Measurements from ENCODE around the gene VPS16.

Gene VPS16

GRCh38 chr20:2794202-2794748 is 46.3 kb upstream of the VPS16 start:
- TF ChIP-seq PPARA (CRISPR knock-in tag; IDR thresholded peaks at IDR 0.05; ENCODE audit: borderline replicate concordance) (no peak), ARNTL (CRISPR knock-in tag; IDR thresholded peaks at IDR 0.05; ENCODE audit: borderline replicate concordance, low read depth) (no peak), ZNF565 (CRISPR knock-in tag; conservative IDR thresholded peaks at IDR 0.05; ENCODE audit: low read depth) (no peak), CSRNP3 (CRISPR knock-in tag; IDR thresholded peaks at IDR 0.05) (no peak), RARB (CRISPR knock-in tag; IDR thresholded peaks at IDR 0.05) (no peak), CSDC2 (CRISPR knock-in tag; IDR thresholded peaks at IDR 0.05) (no peak), TOX (CRISPR knock-in tag; IDR thresholded peaks at IDR 0.05; ENCODE audit: borderline replicate concordance) (no peak)
- ATAC-seq: no peak

GRCh38 chr20:2794866-2795447 is 45.6 kb upstream of the VPS16 start:
- no peak for ATAC-seq
- TF ChIP-seq RARB (CRISPR knock-in tag; IDR thresholded peaks at IDR 0.05): no peak
- no peak for TF ChIP-seq CREB5 (CRISPR knock-in tag; IDR thresholded peaks at IDR 0.05; ENCODE audit: low read depth)
- no peak for TF ChIP-seq SNAI2 (CRISPR knock-in tag; IDR thresholded peaks at IDR 0.05)
- no peak for TF ChIP-seq ARNTL (CRISPR knock-in tag; IDR thresholded peaks at IDR 0.05; ENCODE audit: borderline replicate concordance, low read depth)
- no peak for TF ChIP-seq PPARA (CRISPR knock-in tag; IDR thresholded peaks at IDR 0.05; ENCODE audit: borderline replicate concordance)
- TF ChIP-seq ZC3H10 (CRISPR knock-in tag; IDR thresholded peaks at IDR 0.05): no peak
- TF ChIP-seq OSR1 (CRISPR knock-in tag; IDR thresholded peaks at IDR 0.05): no peak
- TF ChIP-seq ZNF565 (CRISPR knock-in tag; conservative IDR thresholded peaks at IDR 0.05; ENCODE audit: low read depth): no peak
- no peak for TF ChIP-seq CSRNP3 (CRISPR knock-in tag; IDR thresholded peaks at IDR 0.05)
- TF ChIP-seq TSHZ2 (CRISPR knock-in tag; IDR thresholded peaks at IDR 0.05): no peak
- TF ChIP-seq ZFP3 (CRISPR knock-in tag; IDR thresholded peaks at IDR 0.05): no peak
- no peak for TF ChIP-seq TOX (CRISPR knock-in tag; IDR thresholded peaks at IDR 0.05; ENCODE audit: borderline replicate concordance)
- no peak for TF ChIP-seq GLIS3 (CRISPR knock-in tag; IDR thresholded peaks at IDR 0.05)
- TF ChIP-seq CSDC2 (CRISPR knock-in tag; IDR thresholded peaks at IDR 0.05): no peak

- no peak for ATAC-seq
- TF ChIP-seq GLIS3 (CRISPR knock-in tag; IDR thresholded peaks at IDR 0.05): no peak
- no peak for TF ChIP-seq CSDC2 (CRISPR knock-in tag; IDR thresholded peaks at IDR 0.05)
- no peak for TF ChIP-seq PPARA (CRISPR knock-in tag; IDR thresholded peaks at IDR 0.05; ENCODE audit: borderline replicate concordance)
- no peak for TF ChIP-seq ZNF8 (CRISPR knock-in tag; IDR thresholded peaks at IDR 0.05)
- TF ChIP-seq CSRNP3 (CRISPR knock-in tag; IDR thresholded peaks at IDR 0.05): no peak
- TF ChIP-seq TSHZ2 (CRISPR knock-in tag; IDR thresholded peaks at IDR 0.05): no peak
- no peak for TF ChIP-seq ZNF70 (CRISPR knock-in tag; IDR thresholded peaks at IDR 0.05)
- TF ChIP-seq ZFP3 (CRISPR knock-in tag; IDR thresholded peaks at IDR 0.05): no peak
- TF ChIP-seq ZNF565 (CRISPR knock-in tag; conservative IDR thresholded peaks at IDR 0.05; ENCODE audit: low read depth): no peak
- no peak for TF ChIP-seq ISL1 (CRISPR knock-in tag; IDR thresholded peaks at IDR 0.05)
- no peak for TF ChIP-seq ZFP30 (CRISPR knock-in tag; IDR thresholded peaks at IDR 0.05)
- TF ChIP-seq RARB (CRISPR knock-in tag; IDR thresholded peaks at IDR 0.05): no peak
- TF ChIP-seq ESRRG (CRISPR knock-in tag; IDR thresholded peaks at IDR 0.05): no peak
- TF ChIP-seq POU6F1 (CRISPR knock-in tag; IDR thresholded peaks at IDR 0.05; ENCODE audit: borderline replicate concordance, low read depth): no peak
- TF ChIP-seq SNAI2 (CRISPR knock-in tag; IDR thresholded peaks at IDR 0.05): no peak
- TF ChIP-seq CREB5 (CRISPR knock-in tag; IDR thresholded peaks at IDR 0.05; ENCODE audit: low read depth): no peak
- TF ChIP-seq ARNTL (CRISPR knock-in tag; IDR thresholded peaks at IDR 0.05; ENCODE audit: borderline replicate concordance, low read depth): no peak
Observed at GRCh38 chr20:2795451-2795850, 45.1 kb upstream of the VPS16 start.

Data from SK-N-SH treated with all-trans-retinoic acid at 6 μM for 48 hours (cell line).